GM12801 (cell line): ENCODE results near the gene ELOVL6.

ENCODE experiments used
- TF ChIP-seq, protein P1 (sequence below): IDR thresholded peaks from one replicate; pipeline ENCODE4 v1.5.1; 2011; ENCODE audit warnings: control low read depth; ENCODE audit not compliant: insufficient read length; ENCODE audit errors: extremely low read depth

The ELOVL6 gene

DNA sequence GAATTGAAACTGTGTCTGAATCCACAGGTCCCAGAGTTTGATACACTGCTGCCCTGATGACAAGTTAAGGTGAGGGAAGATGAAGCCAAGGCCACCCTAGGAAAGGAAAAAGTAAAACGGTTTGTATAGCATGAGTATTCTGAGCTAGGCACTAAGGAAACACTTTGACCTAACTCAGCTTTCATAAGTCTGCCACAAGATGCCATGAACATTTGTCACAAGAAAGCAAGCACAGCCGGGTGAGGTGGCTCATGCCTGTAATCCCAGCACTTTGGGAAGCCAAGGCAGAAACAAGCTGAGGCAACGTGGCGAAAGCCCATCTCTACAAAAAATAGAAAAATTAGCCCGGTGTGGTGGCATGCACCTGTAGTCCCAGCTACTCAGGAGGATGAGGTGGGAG, 34.2 kb downstream of the ELOVL6 start:
- TF ChIP-seq, protein P1, sequence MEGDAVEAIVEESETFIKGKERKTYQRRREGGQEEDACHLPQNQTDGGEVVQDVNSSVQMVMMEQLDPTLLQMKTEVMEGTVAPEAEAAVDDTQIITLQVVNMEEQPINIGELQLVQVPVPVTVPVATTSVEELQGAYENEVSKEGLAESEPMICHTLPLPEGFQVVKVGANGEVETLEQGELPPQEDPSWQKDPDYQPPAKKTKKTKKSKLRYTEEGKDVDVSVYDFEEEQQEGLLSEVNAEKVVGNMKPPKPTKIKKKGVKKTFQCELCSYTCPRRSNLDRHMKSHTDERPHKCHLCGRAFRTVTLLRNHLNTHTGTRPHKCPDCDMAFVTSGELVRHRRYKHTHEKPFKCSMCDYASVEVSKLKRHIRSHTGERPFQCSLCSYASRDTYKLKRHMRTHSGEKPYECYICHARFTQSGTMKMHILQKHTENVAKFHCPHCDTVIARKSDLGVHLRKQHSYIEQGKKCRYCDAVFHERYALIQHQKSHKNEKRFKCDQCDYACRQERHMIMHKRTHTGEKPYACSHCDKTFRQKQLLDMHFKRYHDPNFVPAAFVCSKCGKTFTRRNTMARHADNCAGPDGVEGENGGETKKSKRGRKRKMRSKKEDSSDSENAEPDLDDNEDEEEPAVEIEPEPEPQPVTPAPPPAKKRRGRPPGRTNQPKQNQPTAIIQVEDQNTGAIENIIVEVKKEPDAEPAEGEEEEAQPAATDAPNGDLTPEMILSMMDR: no peak

GRCh38 chr4:110163327-110164069, 34.9 kb downstream of the ELOVL6 start:
- TF ChIP-seq, protein P1: no peak

DNA sequence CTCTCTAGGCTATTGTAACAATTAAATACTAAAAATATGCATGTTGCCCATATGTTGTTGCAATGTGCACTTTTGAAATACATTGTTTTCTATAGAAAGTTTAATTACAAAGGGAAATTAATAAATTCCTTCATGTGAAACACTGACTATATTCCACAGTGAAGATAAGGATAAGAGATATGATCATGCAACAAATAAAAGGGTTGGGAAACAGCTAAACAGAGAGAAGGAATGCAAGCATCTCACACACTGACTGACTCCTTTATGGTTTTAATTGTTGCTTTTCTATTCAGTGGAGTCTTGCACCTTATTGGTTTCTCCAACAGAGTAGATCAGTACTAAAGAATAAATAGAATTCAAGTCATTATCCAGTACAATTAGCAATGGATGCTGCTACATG, 37.8 kb downstream of the ELOVL6 start:
- TF ChIP-seq, protein P1: no peak

DNA sequence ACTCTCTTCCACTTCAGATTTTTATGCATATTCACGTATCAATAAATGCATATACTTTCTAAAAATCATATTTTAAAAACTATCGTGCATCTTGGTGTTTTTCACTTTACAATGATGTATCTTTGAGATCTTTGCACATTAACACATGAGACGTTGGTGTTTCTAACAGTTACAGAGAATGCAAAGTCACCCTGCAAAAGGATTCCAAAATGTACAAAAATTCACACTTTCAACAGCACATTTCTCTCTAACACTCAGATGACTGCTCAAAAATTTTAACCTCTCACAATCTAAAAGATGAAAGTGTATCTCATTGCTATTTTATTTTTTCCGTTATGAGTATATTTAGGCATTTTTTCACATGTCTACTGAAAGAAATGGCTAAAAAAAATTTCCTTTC, 38.9 kb downstream of the ELOVL6 start:
- TF ChIP-seq, protein P1: no peak

DNA sequence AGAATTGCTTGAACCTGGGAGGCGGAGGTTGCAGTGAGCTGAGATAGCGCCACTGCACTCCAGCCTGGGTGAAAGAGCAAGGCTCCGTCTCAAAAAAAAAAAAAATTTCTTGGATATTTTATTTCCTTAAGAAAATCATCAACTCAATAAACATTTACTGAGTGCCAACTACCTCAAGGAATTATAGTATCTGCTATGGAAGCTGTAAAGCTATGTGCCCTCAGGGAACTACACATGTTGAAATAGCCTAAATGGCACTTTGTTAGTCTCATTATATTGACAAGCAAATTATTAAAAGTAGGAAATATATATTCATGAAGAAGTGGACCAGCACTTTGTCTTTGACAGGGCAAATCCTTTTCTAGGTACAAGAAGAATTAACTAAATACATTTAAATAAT, 40.8 kb downstream of the ELOVL6 start:
- TF ChIP-seq, protein P1: no peak

- TF ChIP-seq, protein P1: no peak
Observed at GRCh38 chr4:110156442-110156841, 42.0 kb downstream of the ELOVL6 start.

DNA sequence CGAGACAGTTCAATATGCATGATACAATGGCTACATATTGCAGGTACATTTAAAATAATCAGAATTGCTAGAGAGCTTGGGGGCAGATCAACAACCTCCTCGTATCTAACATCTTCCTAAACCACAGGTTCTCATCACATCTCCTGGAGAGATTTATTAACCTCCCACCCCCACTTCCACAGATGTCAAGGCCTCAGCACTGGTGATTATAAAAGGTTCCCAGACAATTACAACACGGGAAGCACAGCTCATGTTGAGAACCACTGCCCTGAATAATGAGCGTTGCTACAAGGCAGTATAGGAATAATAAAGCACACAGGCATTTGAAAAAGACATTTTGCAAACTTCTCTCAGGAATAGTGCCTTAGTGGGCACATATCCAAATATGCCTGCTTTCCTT, 42.8 kb downstream of the ELOVL6 start:
- TF ChIP-seq, protein P1: no peak

DNA sequence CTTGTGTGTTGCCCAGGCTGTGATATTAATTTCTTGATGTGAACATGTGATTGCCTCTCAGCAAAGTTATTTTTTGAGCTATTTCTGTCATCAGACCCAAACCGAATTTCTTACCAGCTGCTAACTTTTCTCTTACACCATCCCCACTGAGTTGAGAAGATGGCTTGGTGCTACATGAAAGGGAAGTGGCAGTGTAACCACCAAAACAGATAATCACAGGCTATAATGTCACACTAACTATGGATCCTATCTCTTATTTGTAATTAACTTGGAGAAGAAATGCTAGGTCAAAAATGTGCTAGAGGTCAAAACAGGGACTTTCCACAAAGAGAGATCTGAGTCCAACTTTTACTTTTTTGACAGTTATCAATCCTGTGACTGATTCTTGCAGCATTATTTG, 43.8 kb downstream of the ELOVL6 start:
- TF ChIP-seq, protein P1: no peak
